GM19099 (cell line): ENCODE data around the gene TMEM258.

Experiments used
- POLR2A ChIP-seq: IDR thresholded peaks from 3 replicates; pipeline ENCODE4 v1.6.1; 2011; ENCODE audit warnings: low read depth; ENCODE audit not compliant: insufficient read length; ENCODE audit errors: extremely low read depth

TMEM258 gene

DNA sequence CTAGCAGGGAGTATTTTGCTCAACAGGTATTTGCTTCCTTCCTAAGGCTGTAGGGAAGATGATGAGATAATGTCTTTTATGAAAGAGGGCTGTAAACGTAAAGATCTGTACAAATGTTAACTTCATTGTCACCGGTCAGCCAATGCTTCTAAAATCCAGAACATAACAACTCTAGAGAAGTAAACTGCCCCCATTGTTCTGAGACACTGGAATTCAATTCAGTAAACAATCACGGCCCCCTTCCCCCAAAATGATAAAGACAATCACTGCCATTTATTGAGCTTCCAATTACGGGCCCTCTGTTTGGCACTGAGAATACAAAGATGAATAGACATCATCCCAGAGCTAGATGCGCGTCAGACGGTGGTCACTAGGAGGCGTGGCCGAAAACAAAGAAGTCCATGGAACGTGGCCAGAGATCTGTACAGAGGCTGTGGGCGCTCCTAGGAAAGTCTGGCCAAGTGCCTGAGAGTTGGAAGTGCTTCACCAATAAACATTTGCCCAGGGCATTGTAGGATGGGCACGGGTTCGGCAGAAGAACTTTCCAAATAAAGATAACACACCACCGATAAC lies 576 bp downstream of the TMEM258 start:
- TF ChIP-seq POLR2A, result no peak

DNA sequence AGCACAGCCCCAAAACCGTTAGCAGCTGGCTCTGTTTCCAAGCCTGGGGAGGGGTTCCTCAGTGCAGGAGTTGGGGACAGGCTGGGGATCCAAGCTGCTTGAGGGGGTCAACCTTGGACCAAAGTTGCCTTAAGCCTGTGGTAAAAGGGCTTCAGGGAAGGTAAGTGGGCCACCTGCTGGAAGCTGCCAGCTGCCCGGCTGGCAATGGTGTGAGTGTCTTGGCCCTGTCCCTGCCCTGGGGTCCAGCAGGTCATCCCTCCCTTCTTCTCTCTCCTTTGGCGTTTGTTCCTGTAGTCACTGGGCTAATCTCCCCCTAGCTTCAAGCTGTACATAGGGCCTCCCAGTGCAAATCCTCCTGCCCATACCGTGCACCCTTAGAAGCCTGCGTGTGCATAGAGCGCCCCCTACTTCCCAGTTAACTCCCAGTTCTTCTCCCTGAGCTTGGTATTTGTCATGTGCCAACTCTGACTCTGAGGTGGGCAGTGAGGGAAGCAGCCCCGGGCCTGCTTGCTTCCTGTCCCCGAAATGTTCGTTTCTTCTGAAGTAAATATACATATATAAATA lies 4.4 kb downstream of the TMEM258 start:
- TF ChIP-seq POLR2A, result no peak

DNA sequence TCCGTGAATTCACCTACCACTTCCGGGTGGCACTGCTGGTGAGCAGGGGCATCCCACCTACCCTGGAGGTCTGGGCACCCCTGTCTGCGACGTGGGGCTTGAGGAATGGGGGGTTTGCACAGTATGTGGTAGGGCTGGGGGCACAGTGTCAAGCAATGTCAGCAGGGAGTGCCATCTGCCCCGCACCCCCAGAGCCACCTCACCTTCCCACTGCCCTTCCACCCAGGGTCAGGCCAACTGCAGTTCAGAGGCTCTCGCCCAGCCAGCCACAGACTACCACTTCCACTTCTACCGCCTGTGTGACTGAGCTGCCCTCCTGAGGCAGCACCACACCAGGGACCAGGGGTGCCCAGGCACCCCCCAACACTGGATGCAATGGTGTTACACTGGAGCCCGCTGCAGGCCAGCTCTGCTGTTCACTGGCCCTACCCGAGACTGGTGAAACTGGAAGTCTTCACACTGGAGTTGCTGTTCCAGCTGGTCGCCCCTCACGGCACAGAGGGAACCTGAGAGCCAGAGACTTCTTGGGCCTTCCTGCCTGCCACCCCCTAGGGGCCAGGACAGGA lies 6.5 kb downstream of the TMEM258 start:
- no peak for TF ChIP-seq POLR2A

DNA sequence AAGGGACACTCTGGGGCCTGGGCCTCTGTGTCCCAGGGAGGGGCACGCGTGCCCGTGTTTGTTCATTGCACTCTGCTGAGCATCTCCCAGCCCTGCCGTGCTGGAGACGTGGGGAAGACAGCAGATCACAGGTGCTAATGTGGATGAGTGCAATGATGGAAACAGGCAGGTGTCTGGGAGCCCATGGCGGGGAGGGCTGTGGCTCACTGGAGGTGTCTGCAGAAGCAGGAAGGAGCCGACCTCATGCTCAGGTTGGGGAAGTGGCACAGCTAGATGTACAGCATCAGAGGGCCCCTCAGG lies 7.9 kb downstream of the TMEM258 start:
- TF ChIP-seq POLR2A, result no peak

DNA sequence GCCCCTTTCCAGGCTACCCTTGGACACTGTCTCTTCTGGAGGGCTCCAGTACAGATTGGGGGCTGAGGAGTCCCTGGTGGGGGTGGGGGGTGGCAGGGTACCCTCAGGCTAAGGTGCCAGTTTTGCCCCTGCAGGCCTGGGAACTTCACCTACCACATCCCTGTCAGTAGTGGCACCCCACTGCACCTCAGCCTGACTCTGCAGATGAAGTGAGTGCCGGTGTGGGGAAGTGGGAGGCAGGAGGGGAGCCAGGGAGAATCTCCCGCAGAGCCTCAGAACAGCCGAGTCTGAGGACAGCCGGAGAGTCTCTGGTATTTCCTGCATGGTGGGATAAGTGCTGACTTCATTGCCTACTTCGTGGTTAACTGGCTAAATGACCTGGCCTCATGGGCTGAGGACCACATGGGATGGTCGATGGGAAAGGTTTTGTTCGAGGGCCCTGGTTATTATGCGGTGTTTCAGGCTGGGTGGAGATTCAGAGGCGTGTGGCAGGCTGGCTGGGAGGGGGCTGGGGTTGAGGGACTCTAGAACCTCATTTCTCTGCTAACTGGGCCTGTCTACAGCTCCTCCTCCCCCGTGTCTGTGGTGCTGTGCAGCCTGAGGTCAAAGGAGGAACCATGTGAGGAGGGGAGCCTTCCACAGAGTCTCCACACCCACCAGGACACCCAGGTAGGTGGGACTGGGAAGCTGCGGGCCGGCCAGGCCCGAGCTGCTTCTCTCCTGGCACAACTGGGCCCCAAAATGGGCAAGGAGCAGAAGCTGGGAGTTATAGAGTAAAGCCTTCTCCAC lies 8.5 kb downstream of the TMEM258 start:
- no peak for TF ChIP-seq POLR2A

DNA sequence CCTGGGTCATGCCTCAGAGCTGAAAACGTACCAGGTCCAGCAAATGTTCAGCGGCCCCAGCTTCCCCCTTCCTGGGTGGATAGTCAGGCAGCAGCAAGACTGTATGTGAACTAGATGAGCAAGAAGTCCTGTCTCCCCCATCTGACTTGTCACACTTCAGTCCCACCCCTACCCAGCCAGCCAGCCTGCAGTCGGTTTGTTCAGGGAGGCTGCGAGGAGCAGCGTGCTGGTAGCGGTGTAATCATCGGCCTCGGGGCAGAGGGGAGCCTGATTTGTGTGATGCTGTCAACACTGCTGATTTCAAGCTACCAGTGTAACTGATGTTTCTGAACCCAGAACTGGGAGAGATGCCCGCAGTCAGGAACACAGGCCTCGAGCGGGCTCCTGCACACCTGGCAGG lies 9.6 kb downstream of the TMEM258 start:
- TF ChIP-seq POLR2A, result no peak

DNA sequence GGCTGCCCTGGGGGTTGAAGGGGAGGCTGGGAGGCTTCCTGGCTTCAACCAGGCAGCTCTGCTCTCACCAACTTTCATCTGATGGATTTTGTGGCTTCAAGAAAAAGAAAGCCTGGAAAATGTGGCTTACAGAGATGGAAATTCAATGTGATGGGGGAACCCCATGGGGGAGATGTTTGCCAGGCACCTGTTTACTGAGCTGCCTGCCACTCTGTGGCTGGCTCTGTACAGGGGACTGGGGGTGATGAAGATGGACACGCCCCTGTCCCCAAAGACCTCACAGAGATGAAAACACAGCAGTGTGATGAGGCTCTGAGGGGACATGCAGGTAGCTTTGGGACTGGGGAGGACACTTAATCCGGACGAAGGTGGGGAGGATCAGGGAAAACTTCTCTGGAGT lies 10.1 kb downstream of the TMEM258 start:
- TF ChIP-seq POLR2A, result no peak

DNA sequence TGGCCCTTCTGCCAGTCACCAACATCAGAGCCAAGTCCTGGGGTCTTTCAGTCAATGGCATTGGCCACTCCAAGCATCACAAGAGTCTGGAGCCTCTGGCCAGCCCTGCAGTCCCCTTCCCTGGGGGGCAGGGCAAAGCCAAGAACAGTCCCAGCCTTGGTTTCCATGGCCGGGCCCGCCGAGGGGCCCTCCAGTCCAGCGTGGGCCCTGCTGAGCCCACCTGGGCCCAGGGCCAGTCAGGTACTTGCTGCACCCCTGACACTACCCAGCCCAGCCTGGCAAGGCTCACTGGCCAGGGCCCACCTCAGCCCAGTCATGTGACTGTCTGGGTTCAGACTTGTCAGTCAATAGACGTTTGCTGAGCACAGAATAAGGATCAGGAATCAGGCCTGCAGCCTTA lies 10.8 kb downstream of the TMEM258 start:
- TF ChIP-seq POLR2A, result no peak

DNA sequence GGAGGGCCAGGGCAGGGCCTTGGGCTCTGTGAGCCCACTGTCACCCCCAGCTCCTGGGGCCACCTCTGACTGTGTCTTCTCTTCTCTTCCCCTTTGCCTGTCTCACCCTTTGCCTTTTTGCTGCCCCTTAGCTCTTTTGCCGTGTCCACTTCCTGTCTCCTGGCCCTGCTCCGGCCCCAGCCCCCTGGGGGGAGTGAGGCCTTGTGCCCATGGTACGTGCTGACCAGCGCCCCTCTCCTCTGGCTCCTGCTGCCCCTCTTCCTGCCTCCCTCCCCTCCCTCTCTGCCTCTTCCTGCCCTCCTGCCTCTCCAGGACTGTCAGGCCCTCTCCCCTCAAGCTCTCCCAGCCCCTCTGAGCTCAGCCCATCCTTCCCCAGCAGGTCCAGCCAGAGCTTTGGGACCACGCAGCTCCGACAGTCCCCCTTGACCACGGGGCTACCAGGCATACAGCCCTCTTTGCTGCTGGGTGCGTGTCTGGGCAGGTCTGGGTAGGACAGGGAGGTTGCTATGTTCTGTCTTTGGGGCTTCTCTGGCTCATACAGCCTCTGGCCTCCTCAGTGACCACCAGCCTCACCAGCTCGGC lies 11.7 kb downstream of the TMEM258 start:
- TF ChIP-seq POLR2A, result no peak

DNA sequence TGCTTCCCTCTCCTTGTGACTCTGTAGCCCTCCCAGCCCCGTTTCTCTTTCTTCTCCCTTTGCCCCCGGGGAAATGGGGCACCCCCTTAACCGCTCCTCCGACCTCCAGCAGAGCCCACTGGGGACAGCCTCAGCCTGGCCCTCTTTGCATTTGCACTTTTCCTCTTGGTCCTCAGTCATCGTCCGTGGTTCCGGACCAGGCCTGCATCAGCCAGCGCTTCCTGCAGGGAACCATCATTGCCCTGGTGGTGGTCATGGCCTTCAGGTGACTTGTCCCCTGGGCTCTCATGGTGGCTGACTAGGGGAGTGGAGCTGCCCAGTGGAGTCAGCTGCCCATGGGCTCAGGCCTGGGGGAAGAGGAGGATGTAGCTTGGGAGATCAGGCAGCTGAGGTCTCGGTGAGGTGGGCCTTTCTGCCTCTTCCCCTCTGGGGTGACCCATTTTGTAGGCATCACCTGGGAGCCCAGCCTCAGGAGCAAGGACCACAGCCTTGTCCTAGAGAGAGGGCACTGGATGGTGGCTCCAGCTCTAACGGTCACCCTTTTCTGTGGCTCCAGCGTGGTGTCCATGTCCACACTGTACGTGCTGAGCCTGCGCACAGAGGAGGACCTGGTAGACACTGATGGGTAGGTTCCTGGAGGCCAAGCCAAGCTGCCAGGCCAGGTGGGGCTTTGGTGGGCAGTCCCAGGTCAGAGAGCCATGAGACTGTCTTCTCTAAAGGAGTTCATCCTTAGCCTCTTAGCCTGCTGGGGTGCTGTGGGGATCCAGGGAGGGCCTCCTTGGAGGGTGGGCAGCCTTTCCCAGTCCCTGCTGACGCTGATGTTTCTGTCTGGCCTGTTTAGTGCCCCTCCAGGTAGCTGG lies 12.5 kb downstream of the TMEM258 start:
- no peak for TF ChIP-seq POLR2A

DNA sequence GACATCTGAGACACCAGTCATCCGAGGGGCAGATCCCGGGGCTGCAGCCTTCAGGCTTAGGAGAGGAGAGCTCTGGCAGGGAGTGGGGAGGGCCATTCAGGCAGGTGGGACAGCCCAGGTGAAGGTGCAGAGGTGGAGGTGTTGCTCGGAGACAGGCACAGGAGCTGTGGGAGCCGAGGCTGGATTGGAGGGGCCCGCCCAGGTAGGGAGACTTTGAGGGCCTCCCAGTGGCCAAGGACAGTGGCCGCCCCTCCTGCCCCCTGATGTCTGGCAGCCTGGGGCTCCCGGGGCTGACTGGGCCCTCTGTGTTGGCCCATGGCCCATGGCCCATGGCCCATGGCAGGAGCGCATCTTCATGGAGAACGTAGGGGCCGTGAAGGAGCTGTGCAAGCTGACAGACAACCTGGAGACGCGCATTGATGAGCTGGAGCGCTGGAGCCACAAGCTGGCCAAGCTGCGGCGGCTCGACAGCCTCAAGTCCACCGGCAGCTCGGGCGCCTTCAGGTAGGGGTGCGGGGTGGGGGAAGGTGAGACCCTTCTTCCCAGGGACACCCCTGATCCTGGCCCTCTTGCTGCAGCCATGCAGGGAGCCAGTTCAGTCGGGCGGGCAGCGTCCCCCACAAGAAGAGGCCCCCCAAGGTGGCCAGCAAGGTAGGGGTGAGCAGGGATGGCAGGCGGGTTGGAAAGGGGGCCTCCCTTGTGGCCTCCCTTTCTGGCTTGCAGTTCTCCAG lies 13.3 kb downstream of the TMEM258 start:
- no peak for TF ChIP-seq POLR2A

DNA sequence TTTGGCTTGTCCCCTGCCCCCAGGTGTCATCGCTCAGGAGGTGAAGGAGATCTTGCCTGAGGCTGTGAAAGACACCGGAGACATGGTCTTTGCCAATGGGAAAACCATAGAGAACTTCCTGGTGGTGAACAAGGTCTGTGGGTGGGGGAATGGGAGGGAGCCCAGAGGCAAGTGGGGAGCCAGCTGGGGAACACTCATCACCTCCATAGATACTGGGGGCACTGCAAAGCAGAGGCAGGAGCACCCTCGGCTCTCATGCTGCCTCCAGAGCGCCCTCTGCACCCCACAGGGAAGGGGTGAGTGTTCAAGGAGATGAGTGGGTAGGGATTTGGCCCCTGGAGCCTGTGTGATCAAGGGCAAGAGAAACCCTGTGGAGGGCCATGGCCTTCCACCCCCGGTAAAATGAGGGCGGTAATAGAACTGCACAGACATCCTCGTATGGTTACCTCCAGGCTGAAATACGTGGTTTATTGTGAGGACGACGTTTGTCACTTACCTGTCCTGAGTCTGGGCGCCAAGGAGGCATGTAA lies 14.0 kb downstream of the TMEM258 start:
- TF ChIP-seq POLR2A, result no peak

DNA sequence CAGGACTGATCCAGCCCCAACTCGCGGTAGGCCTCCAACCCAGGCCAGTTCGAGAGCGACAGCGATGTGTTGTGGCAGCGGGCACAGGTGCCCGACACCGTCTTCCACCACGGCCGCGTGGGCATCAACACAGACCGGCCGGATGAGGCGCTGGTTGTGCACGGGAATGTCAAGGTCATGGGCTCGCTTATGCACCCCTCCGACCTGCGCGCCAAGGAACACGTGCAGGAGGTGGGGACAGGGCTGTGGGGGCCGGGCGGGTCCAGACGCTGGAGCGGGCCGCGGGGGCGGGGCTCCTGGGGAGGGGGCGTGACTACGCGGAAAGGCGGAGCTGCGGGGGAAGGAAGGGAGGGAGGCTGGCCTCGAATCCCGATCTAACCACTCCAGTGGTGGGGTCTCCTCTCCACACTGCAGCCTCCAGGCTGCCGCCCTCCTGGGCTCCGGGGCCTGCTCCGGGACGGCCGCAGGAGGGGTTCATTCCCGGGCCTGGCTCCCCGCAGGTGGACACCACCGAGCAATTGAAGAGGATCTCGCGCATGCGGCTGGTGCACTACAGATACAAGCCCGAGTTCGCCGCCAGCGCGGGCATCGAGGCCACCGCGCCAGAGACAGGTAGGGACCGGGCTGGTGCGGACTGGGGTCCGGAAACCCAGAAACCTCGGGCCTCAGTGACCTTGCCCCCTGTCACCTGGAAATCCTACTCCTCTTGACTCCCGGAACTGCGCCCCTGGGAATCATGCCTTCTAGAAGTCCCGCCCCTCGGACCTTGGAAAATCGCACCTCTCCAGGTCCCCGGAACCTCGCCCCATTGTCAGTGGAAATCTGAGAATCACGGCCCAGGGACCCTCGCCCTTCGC lies 14.9 kb downstream of the TMEM258 start:
- TF ChIP-seq POLR2A, result no peak
